Measurements from ENCODE around the gene FHIP1A. TPM values are rescaled to one million over a fixed set of nuclear protein-coding genes. Genes with fewer than 3 reads are reported as not detected.

FHIP1A gene
- total RNA-seq, 2 donors from 2014 or later = 4.9 to 28.8 TPM

- H3K27me3 ChIP-seq (replicated peaks; ENCODE audit: insufficient read depth) = no peaks in the 10 kb centered on the region
- peaks cover 0 to 9% of the 10 kb centered on the region in 2 donors for H3K4me1 ChIP-seq (ENCODE audit: control insufficient read depth in 1 of 2, low read depth in 2 of 2)
- TF ChIP-seq, protein P1, sequence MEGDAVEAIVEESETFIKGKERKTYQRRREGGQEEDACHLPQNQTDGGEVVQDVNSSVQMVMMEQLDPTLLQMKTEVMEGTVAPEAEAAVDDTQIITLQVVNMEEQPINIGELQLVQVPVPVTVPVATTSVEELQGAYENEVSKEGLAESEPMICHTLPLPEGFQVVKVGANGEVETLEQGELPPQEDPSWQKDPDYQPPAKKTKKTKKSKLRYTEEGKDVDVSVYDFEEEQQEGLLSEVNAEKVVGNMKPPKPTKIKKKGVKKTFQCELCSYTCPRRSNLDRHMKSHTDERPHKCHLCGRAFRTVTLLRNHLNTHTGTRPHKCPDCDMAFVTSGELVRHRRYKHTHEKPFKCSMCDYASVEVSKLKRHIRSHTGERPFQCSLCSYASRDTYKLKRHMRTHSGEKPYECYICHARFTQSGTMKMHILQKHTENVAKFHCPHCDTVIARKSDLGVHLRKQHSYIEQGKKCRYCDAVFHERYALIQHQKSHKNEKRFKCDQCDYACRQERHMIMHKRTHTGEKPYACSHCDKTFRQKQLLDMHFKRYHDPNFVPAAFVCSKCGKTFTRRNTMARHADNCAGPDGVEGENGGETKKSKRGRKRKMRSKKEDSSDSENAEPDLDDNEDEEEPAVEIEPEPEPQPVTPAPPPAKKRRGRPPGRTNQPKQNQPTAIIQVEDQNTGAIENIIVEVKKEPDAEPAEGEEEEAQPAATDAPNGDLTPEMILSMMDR (IDR thresholded peaks at IDR 0.05) = no peak
- H3K9me3 ChIP-seq = no peaks in the 10 kb centered on the region
- H3K36me3 ChIP-seq = no peaks in the 10 kb centered on the region
- H3K27ac ChIP-seq = no peak overlapping the region
- H3K4me3 ChIP-seq = no peak overlapping the region
- ATAC-seq (ENCODE audit: insufficient number of reproducible peaks, low FRiP score, low read depth) (no peak), DNase-seq (ENCODE audit: low spot score) (no peak)
Observed at GRCh38 chr4:151427266-151427665, 18.3 kb downstream of the FHIP1A start.

DNA sequence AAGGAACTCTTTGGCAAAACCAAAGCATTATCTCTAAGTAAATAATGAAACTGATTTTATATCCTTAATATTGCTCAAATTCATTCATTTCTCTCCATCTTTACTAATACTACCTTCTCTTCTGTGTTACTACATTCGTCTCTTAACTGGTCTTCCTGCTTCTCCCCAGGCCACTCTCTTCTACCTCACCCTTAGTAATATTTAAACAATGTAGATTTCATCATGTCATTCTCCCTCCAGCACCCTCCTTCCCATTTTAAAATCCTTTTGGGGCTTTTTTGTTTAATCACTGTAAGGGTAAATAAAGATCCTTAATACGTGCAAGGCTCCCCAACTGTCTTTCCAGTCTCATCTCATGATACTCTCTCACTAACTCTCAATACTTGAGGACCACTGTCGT lies 19.4 kb downstream of the FHIP1A start:
- TF ChIP-seq, protein P1 (IDR thresholded peaks at IDR 0.05) = no peak
- H3K9me3 ChIP-seq = no peaks in the 10 kb centered on the region
- H3K27me3 ChIP-seq (replicated peaks; ENCODE audit: insufficient read depth) = no peaks in the 10 kb centered on the region
- H3K4me1 ChIP-seq (ENCODE audit: control insufficient read depth in 1 of 2, low read depth in 2 of 2) = peaks cover 0 to 9% of the 10 kb centered on the region in 2 donors
- H3K36me3 ChIP-seq = no peaks in the 10 kb centered on the region
- ATAC-seq (ENCODE audit: insufficient number of reproducible peaks, low FRiP score, low read depth) = no peak
- DNase-seq (ENCODE audit: low spot score) = no peak
- H3K27ac ChIP-seq = no peak overlapping the region
- no peak overlapping the region for H3K4me3 ChIP-seq

- TF ChIP-seq, protein P1 (IDR thresholded peaks at IDR 0.05) = no peak
- H3K36me3 ChIP-seq = no peaks in the 10 kb centered on the region
- H3K4me3 ChIP-seq = no peak overlapping the region
- DNase-seq (ENCODE audit: low spot score) = no peak
- ATAC-seq (ENCODE audit: insufficient number of reproducible peaks, low FRiP score, low read depth) = no peak
- H3K27ac ChIP-seq = no peak overlapping the region
- H3K9me3 ChIP-seq = no peaks in the 10 kb centered on the region
- no peaks in the 10 kb centered on the region for H3K27me3 ChIP-seq (replicated peaks; ENCODE audit: insufficient read depth)
- peaks cover 0 to 9% of the 10 kb centered on the region in 2 donors for H3K4me1 ChIP-seq (ENCODE audit: control insufficient read depth in 1 of 2, low read depth in 2 of 2)
Observed at GRCh38 chr4:151429957-151430570, 21.1 kb downstream of the FHIP1A start.

DNA sequence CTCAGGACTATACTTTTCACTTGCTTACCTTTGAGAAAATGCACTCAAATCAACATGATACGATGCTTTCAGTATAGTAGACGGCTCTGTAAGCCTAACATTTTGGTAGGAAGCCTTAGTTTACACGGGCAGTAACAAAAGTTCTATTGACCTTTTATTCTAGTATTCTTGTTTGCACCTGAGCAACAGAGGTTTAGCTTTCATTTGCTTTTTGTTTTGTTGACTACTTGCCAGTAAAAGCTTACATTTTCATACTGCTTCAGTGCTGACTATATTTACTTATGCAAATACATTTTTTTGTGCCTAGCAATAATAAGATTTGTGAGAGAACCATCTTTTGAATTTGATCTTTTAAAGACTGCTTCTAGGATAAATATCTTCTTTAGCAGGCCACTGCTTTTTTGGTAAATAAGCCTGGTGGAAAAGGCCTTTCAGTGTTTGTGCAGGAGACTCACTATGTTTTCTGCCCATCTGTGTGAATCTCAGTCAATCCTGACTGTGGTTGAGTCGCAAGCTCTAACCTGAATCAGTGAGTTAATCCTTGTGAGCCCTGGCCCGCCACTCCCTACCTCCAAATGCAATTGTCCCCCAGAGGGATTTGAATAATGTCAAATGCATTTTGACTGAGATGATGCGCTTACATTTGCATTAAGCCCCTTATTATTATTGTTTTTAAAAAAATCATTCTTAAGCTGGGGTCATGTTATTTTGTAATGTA lies 21.9 kb downstream of the FHIP1A start:
- ATAC-seq (ENCODE audit: insufficient number of reproducible peaks, low FRiP score, low read depth) (no peak), DNase-seq (ENCODE audit: low spot score) (no peak)
- no peaks in the 10 kb centered on the region for H3K27me3 ChIP-seq (replicated peaks; ENCODE audit: insufficient read depth)
- H3K9me3 ChIP-seq = no peaks in the 10 kb centered on the region
- no peak overlapping the region for H3K4me3 ChIP-seq
- H3K36me3 ChIP-seq = no peaks in the 10 kb centered on the region
- TF ChIP-seq, protein P1 (IDR thresholded peaks at IDR 0.05) = no peak
- no peak overlapping the region for H3K27ac ChIP-seq
- H3K4me1 ChIP-seq (ENCODE audit: control insufficient read depth in 1 of 2, low read depth in 2 of 2) = peaks cover under 1 to 9% of the 10 kb centered on the region in 2 donors

DNA sequence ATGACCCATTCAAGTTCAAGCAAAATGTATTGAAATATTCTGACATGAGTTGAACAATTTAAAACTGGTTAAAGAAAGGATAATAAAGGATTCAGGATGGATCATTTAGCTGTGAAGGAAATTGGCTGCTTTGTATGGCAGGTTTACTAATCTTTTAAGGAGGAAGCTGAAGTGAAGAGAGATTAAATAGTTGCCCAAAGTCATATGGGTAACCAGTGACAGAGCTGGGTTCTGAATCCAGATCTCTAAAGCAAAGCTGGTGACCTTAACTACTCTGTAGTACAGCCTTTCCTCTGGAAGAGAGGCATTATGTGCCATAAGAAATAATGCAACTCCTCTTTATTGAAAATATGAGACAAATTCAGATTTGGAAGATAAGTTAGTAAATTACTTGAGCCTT lies 22.8 kb downstream of the FHIP1A start:
- no peaks in the 10 kb centered on the region for H3K36me3 ChIP-seq
- H3K9me3 ChIP-seq = no peaks in the 10 kb centered on the region
- peaks cover 4 to 9% of the 10 kb centered on the region in 2 donors for H3K4me1 ChIP-seq (ENCODE audit: control insufficient read depth in 1 of 2, low read depth in 2 of 2)
- no peak overlapping the region for H3K4me3 ChIP-seq
- TF ChIP-seq, protein P1 (IDR thresholded peaks at IDR 0.05) = no peak
- DNase-seq (ENCODE audit: low spot score) = no peak
- H3K27ac ChIP-seq = no peak overlapping the region
- no peak for ATAC-seq (ENCODE audit: insufficient number of reproducible peaks, low FRiP score, low read depth)
- H3K27me3 ChIP-seq (replicated peaks; ENCODE audit: insufficient read depth) = no peaks in the 10 kb centered on the region

All from thoracic aorta (tissue), 2 donors.